Dermis microvascular lymphatic vessel endothelial cell (primary cell): Measurements from ENCODE around the gene RGS1. TPM values are rescaled to one million over a fixed set of nuclear protein-coding genes. Genes with fewer than 3 reads are reported as not detected.
A peak's percentile ranks its signal among the peaks of the same experiment; 100 is the strongest.

Experiments used
- DNase-seq, 2 donors: peaks; one replicate each; pipeline versions ENCODE4 v3.0.0 to v3.0.0-alpha.2; 2010; ENCODE audit warnings: low read depth in 2 of 2
- total RNA-seq: library from RNA; depleted of rRNA; stranded (reverse); fragments of >200 nt; gene quantifications from 2 replicates; pipeline ENCODE4 v1.2.1, GENCODE V29; 2014

The RGS1 gene
- total RNA-seq, 1 donor from 2014 or later: not detected

GRCh38 chr1:192553741-192554140, 21.8 kb upstream of the RGS1 start:
- DNase-seq: no peak

GRCh38 chr1:192554904-192555303, 20.7 kb upstream of the RGS1 start:
- no peak for DNase-seq

GRCh38 chr1:192555399-192555798, 20.2 kb upstream of the RGS1 start:
- no peak for DNase-seq

GRCh38 chr1:192557841-192558595, 17.6 kb upstream of the RGS1 start:
- DNase-seq: no peak

GRCh38 chr1:192559115-192560006, 16.2 kb upstream of the RGS1 start:
- peak; percentile 86 to 98 for DNase-seq

GRCh38 chr1:192561301-192561700, 14.3 kb upstream of the RGS1 start:
- no peak for DNase-seq

- DNase-seq: no peak
Observed at GRCh38 chr1:192563129-192563528, 12.4 kb upstream of the RGS1 start.

- DNase-seq: no peak
Observed at GRCh38 chr1:192564099-192564498, 11.5 kb upstream of the RGS1 start.

GRCh38 chr1:192565946-192566345, 9.6 kb upstream of the RGS1 start:
- no peak for DNase-seq

GRCh38 chr1:192566657-192567056, 8.9 kb upstream of the RGS1 start:
- no peak for DNase-seq

GRCh38 chr1:192568063-192568462, 7.5 kb upstream of the RGS1 start:
- DNase-seq: no peak

- no peak for DNase-seq
Observed at GRCh38 chr1:192571668-192572067, 3.9 kb upstream of the RGS1 start.

- no peak for DNase-seq
Observed at GRCh38 chr1:192573499-192573898, 2.1 kb upstream of the RGS1 start.

GRCh38 chr1:192574073-192574472, 1.5 kb upstream of the RGS1 start:
- no peak for DNase-seq

GRCh38 chr1:192576190-192577144, 894 bp downstream of the RGS1 start:
- DNase-seq: no peak

- DNase-seq: no peak
Observed at GRCh38 chr1:192577145-192578140, 1.9 kb downstream of the RGS1 start.

- no peak for DNase-seq
Observed at GRCh38 chr1:192578144-192578909, 2.8 kb downstream of the RGS1 start.

- DNase-seq: no peak
Observed at GRCh38 chr1:192579010-192579738, 3.6 kb downstream of the RGS1 start.
